Measurements from ENCODE around the gene OGDH. TPM values are rescaled to one million over a fixed set of nuclear protein-coding genes. Genes with fewer than 3 reads are reported as not detected.
"Not testable (repeated sequence)": the region's sequence is repeated elsewhere in the genome, so short reads cannot be mapped to it uniquely, and the experiment has no call there.

The OGDH gene
- total RNA-seq, 1 donor from 2014 or later, result 57.0 TPM

DNA sequence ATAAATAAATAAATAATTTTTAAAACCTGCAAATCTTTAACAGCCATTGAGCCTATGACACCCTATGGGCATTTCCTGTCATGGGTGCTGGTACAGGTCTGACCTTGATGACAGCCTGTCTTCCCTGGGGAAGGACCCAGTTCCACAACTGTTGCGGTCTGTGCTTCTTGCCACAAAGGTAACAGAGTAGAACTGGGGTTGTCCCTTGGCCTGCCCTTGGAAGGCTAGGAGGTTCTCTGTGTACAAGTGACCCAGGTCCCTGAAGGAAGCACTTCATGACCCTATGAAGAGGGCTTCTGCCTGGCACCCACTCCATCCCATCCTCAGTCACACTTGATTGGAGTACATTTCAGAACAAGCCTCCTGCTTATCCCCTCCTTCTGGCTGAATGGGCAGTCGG is 66.9 kb downstream of the OGDH start:
- DNase-seq, result no peak

DNA sequence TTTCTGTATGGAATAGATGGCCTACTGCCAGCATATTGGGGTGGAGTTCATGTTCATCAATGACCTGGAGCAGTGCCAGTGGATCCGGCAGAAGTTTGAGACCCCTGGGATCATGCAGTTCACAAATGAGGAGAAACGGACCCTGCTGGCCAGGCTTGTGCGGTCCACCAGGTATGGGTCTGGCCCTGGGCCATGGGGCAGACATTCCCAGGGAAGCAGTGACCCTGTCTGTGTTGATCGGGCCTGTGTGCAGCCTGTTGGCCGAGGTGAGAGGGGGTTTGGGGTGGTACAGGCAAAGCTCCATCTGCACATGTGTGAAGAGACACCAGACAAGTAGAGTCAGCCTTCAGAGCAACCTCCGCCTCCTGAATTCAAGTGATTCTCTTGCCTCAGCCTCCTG is 67.3 kb downstream of the OGDH start:
- no peak for DNase-seq

GRCh38 chr7:44674381-44674780 is 68.0 kb downstream of the OGDH start:
- no peak for DNase-seq

- DNase-seq, result no peak
These were observed 70.3 kb downstream of the OGDH start for GRCh38 chr7:44676776-44677175.

GRCh38 chr7:44678101-44678470 is 71.7 kb downstream of the OGDH start:
- no peak for DNase-seq

- DNase-seq, result no peak
These were observed 72.2 kb downstream of the OGDH start for GRCh38 chr7:44678471-44679179.

DNA sequence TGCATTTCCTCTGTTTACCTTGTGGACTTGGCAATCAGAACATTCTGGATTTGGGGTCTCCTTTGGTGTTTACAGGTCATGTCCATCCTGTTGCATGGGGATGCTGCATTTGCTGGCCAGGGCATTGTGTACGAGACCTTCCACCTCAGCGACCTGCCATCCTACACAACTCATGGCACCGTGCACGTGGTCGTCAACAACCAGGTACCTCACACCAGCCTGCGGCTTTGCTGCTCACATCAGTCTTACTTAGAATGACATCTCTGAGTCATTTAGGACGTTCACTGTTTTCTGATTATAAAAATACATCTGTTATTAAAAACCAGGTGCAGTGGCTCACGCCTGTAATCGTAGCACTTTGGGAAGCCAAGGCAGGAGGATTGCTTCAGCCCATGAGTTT is 75.2 kb downstream of the OGDH start:
- no peak for DNase-seq

DNA sequence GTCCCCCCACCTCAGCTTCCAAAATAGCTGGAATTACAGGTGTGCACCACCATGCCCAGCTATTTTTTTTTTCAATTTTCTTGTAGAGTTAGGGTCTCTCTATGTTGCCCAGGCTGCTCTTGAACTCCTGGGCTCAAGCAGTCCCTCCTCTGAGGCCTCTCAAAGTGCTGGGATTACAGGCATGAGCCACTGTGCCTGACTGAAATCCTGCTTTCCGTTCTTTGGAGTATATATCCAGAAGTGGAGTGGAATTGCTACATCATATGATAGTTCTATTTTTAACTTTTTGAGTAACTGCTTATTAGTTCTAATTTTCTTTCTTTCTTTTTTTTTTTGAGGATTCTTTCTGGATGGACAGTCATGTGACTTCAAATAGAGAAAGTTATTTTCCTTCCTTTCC is 79.3 kb downstream of the OGDH start:
- DNase-seq, result no peak

DNA sequence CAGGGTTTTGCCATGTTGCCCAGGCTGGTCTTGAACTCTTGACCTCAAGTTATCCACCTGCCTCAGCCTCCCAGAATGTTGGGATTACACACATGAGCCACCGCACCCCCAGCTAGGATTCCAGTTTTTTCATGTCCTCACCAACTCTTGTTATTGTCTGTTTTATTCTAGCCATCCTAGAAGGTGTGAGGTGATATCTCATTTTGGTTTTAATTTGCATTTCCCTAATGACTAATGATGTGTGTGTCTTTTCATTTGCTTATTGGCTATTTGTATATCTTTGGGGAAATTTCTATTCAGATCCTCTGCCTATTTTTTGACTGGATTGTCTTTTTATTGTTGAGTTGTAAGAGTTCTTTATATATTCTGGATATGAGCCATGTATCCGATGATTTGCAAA is 83.0 kb downstream of the OGDH start:
- no peak for DNase-seq

- no peak for DNase-seq
These were observed 87.3 kb downstream of the OGDH start for GRCh38 chr7:44693641-44694313.

- DNase-seq, result no peak
These were observed 87.9 kb downstream of the OGDH start for GRCh38 chr7:44694326-44694725.

DNA sequence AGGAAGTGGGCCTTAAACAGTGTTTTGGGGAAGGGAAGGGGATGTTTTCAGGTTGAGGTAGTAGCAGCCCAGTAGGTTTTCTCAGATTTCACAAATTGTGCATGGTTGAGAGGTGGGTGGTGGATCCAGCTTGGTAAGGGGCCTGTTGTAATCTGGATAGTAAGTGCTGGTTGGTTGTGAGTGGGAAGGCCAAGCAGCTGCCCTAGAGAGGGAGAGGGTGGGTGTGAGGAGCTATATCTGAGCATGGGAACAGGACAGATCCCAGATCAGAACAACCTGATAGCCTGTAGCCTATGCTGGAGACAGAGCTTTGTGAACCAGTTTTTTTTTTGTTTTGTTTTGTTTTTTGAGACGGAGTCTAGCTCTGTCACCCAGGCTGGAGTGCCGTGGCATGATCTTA is 88.3 kb downstream of the OGDH start:
- DNase-seq, result no peak

DNA sequence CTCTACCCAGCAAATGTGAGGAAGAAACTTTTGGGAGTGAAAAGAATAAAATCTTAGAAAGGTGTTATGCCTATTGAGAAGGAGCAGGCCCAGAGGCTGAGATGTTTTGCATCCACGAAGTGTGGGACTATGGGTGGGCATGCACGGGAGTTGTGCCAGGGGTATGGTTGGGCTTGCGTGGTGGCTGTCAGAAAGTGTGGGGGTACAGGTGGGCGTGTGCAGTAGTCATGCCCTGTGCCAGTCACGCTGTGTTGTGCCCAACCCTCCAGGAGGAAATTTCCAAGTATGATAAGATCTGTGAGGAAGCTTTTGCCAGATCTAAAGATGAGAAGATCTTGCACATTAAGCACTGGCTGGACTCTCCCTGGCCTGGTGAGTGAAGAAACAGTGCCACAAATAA is 89.3 kb downstream of the OGDH start:
- no peak for DNase-seq

- DNase-seq, result no peak
These were observed 90.3 kb downstream of the OGDH start for GRCh38 chr7:44696728-44697127.

DNA sequence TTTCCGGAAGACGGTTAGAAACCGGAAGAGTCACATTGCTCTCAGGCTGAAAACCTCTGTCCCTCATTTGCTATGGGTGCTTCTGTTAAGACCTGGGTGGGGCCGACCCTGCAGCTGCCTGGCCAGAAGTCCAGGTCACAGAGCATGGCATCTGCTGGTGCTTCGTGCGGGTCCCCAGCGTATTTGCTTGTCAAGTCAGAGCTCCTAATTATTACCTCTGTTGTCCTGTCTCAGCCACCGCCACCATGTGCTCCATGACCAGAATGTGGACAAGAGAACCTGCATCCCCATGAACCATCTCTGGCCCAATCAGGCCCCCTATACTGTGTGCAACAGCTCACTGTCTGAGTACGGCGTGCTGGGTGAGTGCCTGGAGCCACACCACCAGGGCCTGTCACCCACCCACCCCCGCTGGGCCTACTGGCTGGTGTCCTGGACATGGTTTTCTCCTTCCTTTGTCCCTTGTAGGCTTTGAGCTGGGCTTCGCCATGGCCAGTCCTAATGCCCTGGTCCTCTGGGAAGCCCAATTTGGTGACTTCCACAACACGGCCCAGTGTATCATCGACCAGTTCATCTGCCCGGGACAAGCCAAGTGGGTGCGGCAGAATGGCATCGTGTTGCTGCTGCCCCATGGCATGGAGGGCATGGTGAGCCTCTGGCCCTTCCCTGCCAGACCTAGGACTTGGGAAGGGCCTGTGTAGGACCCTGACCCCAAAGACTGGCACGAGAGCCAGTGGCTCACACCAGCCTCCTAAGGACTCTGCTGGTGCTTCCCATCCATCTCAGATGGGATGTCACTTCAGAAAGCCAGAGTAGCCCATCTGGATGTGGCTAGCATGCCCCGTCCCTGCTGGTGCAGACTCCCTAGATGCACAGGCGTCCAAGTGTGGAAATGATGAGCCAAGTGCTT is 91.0 kb downstream of the OGDH start:
- no peak for DNase-seq

DNA sequence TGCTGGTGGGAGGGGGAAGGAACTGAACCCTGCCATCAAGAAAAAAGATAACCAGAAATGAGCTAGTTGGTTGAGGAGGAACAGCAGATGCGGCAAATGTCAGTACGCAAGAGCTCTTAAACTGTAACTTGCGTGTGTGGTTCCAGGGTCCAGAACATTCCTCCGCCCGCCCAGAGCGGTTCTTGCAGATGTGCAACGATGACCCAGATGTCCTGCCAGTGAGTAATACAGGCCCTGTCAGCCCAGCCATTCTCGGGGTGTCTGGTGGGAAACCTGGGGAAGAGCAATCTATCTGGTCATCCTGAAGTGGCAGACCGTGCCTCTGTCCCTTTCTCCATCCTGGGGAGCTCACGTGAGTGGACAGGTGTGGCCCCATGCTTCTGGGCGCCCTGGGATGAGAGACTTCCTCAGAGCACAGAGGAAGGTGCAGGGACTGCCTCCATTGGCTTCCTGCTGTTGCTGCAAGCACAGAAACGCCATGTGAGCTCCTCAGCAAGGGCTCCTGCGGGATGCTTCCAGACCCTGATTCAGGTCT is 91.7 kb downstream of the OGDH start:
- DNase-seq, result no peak

DNA sequence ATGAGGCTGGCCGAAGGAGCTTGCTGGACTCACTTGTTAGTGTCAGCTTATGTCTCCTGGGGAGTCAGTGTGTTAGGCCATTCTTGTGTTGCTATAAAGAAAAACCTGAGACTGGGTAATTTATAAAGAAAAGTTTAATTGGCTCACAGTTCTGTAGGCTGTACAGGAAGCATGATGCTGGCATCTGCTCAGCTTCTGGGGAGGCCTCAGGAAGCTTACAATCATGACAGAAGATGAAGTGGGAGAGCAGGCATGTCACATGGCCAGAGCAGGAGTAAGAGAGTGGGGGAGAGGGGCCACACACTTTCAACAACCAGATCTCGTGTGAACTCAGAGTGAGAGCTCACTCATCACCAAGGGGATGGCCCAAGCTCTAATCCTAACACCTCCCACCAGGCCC is 93.2 kb downstream of the OGDH start:
- DNase-seq, result not testable (repeated sequence)

GRCh38 chr7:44700322-44700721 is 93.9 kb downstream of the OGDH start:
- no peak for DNase-seq

DNA sequence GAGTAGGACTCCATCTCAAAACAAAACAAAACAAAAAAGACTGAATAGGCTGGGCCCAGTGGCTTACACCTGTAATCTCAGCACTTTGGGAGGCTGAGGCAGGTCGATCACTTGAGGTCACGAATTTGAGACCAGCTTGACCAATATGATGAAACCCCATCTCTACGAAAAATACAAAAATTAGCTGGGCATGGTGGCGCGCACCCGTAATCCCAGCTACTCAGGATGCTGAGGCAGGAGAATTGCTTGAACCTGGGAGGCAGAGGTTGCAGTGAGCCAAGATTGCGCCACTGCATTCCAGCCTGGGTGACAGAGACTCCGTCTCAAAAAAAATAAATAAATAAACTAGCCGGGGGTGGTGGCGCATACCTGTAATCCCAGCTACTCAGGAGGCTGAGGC is 97.0 kb downstream of the OGDH start:
- DNase-seq, result not testable (repeated sequence)

DNA sequence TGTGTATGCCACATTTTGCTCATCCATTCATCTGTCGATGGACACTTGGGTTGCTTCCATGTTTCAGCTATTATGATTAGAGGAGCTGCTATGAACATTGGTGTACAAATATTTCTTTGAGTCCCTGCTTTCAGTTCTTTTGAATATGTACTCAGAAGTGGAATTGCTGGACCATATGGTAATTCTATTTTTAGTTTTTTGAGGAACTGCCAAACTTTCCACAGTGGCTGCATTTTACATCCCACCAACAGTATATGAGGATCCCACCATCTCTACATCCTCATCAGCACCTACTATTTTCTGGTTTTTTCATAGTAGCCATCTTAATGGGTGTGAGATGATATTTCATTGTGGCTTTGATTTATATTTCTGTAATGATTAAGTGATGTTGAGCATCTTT is 97.5 kb downstream of the OGDH start:
- no peak for DNase-seq

DNA sequence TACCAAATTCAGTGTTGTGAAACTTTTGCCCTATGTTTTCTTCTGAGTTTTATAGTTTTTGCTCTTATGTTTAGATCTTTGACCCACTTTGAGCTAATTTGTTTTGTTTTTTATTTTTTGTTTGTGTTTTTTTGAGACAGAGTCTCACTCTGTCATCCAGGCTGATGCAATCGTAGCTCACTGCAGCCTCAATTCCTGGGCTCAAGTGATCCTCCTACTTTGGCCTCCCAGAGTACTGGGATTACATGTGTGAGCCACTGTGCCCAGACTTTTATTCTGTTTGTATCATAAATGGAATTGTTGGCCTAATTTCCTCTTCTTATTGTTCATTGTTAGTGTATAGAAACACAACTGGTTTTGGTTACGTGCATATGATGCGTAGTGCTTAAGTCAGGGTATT is 99.0 kb downstream of the OGDH start:
- DNase-seq, result no peak

DNA sequence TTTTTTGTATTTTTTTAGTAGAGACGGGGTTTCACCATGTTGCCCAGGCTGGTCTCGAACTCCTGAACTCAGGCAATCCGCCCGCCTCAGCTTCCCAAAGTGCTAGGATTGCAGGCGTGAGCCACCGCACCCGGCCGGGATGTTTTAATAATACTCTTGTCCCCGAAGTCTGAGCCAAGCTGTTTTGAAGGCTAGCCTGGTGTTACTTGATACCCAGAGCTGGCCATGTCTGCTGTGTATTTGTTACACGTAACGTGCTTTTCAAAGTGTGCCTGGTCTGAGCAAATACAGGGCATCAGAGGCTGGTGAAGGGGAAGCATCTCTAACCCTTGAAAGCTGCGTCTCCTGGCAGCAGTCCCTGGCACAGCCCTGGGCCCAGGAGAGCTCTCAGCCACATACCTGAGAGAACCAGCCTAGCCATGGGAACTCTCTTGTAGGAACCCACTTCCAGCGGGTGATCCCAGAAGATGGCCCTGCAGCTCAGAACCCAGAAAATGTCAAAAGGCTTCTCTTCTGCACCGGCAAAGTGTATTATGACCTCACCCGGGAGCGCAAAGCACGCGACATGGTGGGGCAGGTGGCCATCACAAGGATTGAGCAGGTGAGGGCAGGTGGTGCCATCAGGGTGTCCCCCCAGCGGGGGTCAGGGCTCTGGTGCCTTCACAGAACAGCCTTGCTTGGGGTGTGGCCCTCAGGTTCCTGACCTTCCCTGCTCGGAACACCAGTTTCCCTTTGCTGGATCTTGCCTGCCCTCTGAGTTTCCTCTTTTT is 100.5 kb downstream of the OGDH start:
- no peak for DNase-seq
